ENCODE data around the gene ZNF296.

Gene ZNF296

DNA sequence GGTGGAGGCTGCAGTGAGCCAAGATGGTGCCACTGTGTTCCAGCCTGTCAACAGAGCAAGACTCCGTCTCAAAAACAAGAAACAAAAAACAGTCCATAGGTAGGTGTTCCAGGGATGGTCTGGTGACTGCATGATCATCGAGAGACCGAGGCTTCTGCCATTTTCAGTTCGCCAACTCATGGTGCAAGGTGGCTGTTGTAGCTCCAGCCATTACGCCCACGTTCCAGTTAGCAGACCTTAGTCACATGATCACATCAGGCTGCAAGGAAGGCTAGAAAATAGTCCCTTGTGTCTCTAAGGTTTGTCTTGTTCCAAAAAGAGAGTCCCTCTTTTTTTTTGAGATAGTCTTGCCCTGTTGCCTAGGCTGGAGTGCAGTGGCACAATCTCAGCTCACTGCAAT is 40.5 kb downstream of the ZNF296 start:
- TF ChIP-seq, protein P1, sequence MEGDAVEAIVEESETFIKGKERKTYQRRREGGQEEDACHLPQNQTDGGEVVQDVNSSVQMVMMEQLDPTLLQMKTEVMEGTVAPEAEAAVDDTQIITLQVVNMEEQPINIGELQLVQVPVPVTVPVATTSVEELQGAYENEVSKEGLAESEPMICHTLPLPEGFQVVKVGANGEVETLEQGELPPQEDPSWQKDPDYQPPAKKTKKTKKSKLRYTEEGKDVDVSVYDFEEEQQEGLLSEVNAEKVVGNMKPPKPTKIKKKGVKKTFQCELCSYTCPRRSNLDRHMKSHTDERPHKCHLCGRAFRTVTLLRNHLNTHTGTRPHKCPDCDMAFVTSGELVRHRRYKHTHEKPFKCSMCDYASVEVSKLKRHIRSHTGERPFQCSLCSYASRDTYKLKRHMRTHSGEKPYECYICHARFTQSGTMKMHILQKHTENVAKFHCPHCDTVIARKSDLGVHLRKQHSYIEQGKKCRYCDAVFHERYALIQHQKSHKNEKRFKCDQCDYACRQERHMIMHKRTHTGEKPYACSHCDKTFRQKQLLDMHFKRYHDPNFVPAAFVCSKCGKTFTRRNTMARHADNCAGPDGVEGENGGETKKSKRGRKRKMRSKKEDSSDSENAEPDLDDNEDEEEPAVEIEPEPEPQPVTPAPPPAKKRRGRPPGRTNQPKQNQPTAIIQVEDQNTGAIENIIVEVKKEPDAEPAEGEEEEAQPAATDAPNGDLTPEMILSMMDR (conservative IDR thresholded peaks at IDR 0.05; ENCODE audit: low read depth, low read length), result no peak

DNA sequence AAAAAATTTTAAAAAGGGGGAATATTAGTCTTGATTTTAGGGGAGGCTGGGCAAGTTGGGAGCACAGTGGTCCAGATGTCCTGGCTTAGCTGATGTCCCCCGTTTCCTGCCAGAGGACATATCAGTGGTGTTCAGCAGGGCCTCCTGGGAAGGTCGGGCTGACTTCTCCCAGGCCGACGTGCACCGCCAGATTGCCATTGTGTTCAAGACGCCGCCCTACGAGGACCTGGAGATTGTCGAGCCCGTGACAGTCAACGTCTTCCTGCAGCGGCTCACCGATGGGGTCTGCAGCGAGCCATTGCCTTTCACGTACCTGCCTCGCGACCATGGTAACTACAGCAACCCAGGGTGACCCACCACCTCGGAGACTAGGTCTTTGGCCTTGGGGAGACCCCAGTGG is 43.9 kb downstream of the ZNF296 start:
- no peak for DNase-seq (ENCODE audit: low read depth)
- TF ChIP-seq, protein P1 (conservative IDR thresholded peaks at IDR 0.05; ENCODE audit: low read depth, low read length), result no peak
- no peak overlapping the region for H3K4me3 ChIP-seq (ENCODE audit: low read depth, low read length)

More for the DNA sequence above, 40.5 kb downstream of the ZNF296 start:
- DNase-seq (ENCODE audit: low read depth), result no peak
- no peak overlapping the region for H3K4me3 ChIP-seq (ENCODE audit: low read depth, low read length)

DNA sequence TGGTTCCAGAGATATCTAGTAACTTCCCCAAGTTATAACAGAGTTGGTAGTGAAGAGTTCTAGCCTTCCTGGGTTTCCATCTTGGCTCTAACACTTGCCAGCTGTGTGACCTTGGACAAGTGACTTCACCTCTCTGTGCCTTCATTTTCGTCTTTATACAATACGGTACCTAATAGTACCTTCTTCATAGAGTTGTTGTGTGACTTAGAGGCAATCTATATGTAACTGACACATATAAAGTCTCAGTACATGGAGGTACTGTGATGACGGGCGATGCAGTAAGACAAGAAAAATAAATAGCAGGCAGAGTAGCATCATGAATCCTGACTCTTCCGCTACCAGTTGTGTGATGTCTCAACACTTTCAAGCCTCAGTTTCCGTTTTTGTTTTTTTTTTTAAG is 45.5 kb downstream of the ZNF296 start:
- H3K4me3 ChIP-seq (ENCODE audit: low read depth, low read length), result no peak overlapping the region
- no peak for DNase-seq (ENCODE audit: low read depth)
- TF ChIP-seq, protein P1 (conservative IDR thresholded peaks at IDR 0.05; ENCODE audit: low read depth, low read length), result no peak

DNA sequence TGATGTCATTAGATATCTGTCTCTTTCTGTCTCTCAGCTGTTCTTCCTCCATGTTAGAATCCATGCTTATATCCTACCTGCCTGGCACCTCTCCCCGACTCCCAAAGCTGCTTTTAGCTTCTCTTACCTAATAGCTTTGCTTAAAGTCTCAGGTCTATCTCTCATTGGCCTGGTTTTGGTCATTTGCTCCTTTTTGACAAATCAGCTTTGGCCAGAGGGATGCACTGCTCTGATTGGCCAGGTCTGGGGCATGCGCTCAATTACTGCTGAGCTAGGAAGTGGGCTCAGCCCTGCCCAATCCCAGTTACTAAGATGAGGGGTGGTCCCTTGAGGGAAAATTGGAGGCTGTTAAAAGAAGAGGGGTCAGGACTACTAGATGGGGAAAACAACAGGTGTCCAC is 48.9 kb downstream of the ZNF296 start:
- H3K4me3 ChIP-seq (ENCODE audit: low read depth, low read length), result no peak overlapping the region
- TF ChIP-seq, protein P1 (conservative IDR thresholded peaks at IDR 0.05; ENCODE audit: low read depth, low read length), result no peak
- no peak for DNase-seq (ENCODE audit: low read depth)

DNA sequence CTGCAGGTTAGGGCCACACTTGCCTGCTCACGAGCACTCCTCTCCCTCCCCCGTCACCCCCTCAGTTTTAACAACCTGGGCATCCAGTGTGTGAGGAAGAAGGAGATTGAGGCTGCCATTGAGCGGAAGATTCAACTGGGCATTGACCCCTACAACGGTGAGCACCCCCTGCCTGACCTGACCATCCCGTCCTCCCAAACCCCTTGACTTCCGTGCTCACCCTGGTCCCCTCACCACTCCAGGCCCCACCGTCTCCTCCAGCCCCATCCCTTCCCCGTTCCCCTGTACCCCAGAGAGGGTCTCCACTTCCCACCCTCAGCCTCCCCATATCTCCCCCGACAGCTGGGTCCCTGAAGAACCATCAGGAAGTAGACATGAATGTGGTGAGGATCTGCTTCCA is 51.0 kb downstream of the ZNF296 start:
- H3K4me3 ChIP-seq (ENCODE audit: low read depth, low read length), result no peak overlapping the region
- TF ChIP-seq, protein P1 (conservative IDR thresholded peaks at IDR 0.05; ENCODE audit: low read depth, low read length), result no peak
- no peak for DNase-seq (ENCODE audit: low read depth)

DNA sequence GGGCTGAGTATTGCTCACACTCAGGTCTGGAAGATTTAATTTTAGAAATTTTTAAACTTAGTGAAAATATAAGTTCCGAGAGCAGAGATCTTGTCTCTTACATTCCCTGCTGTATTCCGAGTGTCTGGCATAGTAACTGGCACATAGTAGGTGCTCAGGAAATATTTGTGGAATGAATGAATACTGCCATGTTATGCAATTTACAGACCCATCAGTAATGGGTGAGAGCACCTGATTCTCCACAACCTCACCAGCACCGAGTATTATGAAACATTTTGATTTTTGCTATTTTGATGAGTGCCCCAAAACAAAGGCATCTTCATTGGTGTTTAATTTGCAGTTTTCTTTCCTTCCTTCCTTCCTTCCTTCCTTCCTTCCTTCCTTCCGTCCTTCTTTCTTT is 53.2 kb downstream of the ZNF296 start:
- H3K4me3 ChIP-seq (ENCODE audit: low read depth, low read length), result no peak overlapping the region
- TF ChIP-seq, protein P1 (conservative IDR thresholded peaks at IDR 0.05; ENCODE audit: low read depth, low read length), result no peak
- DNase-seq (ENCODE audit: low read depth), result no peak

DNA sequence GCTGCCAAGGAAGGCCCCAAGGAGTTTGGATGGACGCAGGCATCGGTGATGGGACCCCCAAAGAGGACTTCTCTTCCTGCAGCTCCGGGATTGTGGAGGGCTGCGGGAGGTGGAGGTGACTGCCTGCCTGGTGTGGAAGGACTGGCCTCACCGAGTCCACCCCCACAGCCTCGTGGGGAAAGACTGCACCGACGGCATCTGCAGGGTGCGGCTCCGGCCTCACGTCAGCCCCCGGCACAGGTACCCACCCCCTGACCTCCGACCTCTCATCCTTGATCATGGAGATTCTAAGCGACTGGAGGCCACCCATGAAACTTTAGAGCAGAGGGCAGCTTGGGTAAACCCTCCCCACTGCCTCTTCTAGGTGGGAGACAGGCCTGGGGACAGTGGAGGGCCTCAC is 54.3 kb downstream of the ZNF296 start:
- TF ChIP-seq, protein P1 (conservative IDR thresholded peaks at IDR 0.05; ENCODE audit: low read depth, low read length), result no peak
- DNase-seq (ENCODE audit: low read depth), result no peak
- no peak overlapping the region for H3K4me3 ChIP-seq (ENCODE audit: low read depth, low read length)
